Ammon's horn (tissue), 1 donor: ENCODE data around the gene CCDC187.

Experiments used
- DNase-seq: peaks from one replicate; pipeline ENCODE4 v3.0.0-alpha.2; 2016; ENCODE audit warnings: low spot score

The CCDC187 gene

GRCh38 chr9:136297016-136297691 lies 6.7 kb downstream of the CCDC187 start:
- no peak for DNase-seq

- no peak for DNase-seq
Measured at GRCh38 chr9:136296434-136297015, 7.4 kb downstream of the CCDC187 start.

- no peak for DNase-seq
Measured at GRCh38 chr9:136295542-136296433, 8.1 kb downstream of the CCDC187 start.

- no peak for DNase-seq
Measured at GRCh38 chr9:136295055-136295454, 8.8 kb downstream of the CCDC187 start.

- DNase-seq = no peak
Measured at GRCh38 chr9:136294437-136294836, 9.5 kb downstream of the CCDC187 start.

GRCh38 chr9:136293476-136294077 lies 10.3 kb downstream of the CCDC187 start:
- no peak for DNase-seq

- DNase-seq = no peak
Measured at GRCh38 chr9:136292591-136293448, 11.1 kb downstream of the CCDC187 start.

- no peak for DNase-seq
Measured at GRCh38 chr9:136292026-136292538, 11.8 kb downstream of the CCDC187 start.

- no peak for DNase-seq
Measured at GRCh38 chr9:136291306-136292025, 12.4 kb downstream of the CCDC187 start.

- no peak for DNase-seq
Measured at GRCh38 chr9:136290508-136291000, 13.3 kb downstream of the CCDC187 start.

GRCh38 chr9:136289651-136290507 lies 14.0 kb downstream of the CCDC187 start:
- no peak for DNase-seq

- no peak for DNase-seq
Measured at GRCh38 chr9:136287960-136288753, 15.7 kb downstream of the CCDC187 start.

- DNase-seq = no peak
Measured at GRCh38 chr9:136286987-136287379, 16.9 kb downstream of the CCDC187 start.

- no peak for DNase-seq
Measured at GRCh38 chr9:136286359-136286986, 17.4 kb downstream of the CCDC187 start.

GRCh38 chr9:136285501-136286358 lies 18.2 kb downstream of the CCDC187 start:
- no peak for DNase-seq

GRCh38 chr9:136284951-136285350 lies 18.9 kb downstream of the CCDC187 start:
- DNase-seq = no peak

GRCh38 chr9:136284311-136284710 lies 19.6 kb downstream of the CCDC187 start:
- DNase-seq = no peak
